ENCODE data around the gene SUCLG2.

The SUCLG2 gene

DNA sequence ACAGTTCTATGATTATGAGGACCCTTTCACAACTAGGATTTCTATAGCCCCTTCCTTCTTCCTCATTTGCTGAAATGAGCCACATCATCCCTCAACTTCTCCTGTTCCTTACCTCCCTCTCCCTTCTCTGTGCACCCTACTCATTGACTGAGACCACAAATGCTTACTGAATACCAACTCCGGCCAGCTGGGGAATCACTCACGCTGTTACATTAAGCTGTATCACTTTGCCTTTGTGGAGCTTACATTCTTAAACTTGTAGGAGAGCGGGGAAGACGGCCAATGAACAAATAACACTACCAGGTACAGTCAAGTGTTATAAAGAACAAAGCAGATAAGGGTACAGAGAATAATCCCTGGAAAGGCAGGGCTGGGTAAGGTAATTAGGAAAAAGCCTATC, 5.7 kb downstream of the SUCLG2 start:
- H3K36me3 ChIP-seq (ENCODE audit: insufficient read depth, low read length), result no peaks in the 10 kb centered on the region
- no peaks in the 10 kb centered on the region for H3K27me3 ChIP-seq (ENCODE audit: control insufficient read depth, insufficient read depth, low read length)
- no peaks in the 10 kb centered on the region for H3K9me3 ChIP-seq (replicated peaks; ENCODE audit: low read length)
- H3K9ac ChIP-seq (ENCODE audit: low read depth, low read length), result peak overlapping the region; percentile 72
- H3K4me2 ChIP-seq (ENCODE audit: low read length), result no peak overlapping the region
- H3K4me3 ChIP-seq (ENCODE audit: low read length), result no peak overlapping the region
- peaks cover 63% of the 10 kb centered on the region for H3K4me1 ChIP-seq (ENCODE audit: control insufficient read depth, insufficient read depth, low read length)

GRCh38 chr3:67648229-67648628, 6.2 kb downstream of the SUCLG2 start:
- Histone ChIP-seq H3K9me3 (replicated peaks; ENCODE audit: low read length) (no peaks in the 10 kb centered on the region), H3K4me1 (ENCODE audit: control insufficient read depth, insufficient read depth, low read length) (peaks cover 58% of the 10 kb centered on the region), H3K36me3 (ENCODE audit: insufficient read depth, low read length) (peaks cover 2% of the 10 kb centered on the region), H3K4me3 (ENCODE audit: low read length) (peak overlapping the region; percentile 8), H3K9ac (ENCODE audit: low read depth, low read length) (peak overlapping the region; percentile 72), H3K27me3 (ENCODE audit: control insufficient read depth, insufficient read depth, low read length) (no peaks in the 10 kb centered on the region), H3K4me2 (ENCODE audit: low read length) (peak overlapping the region; percentile 56)

DNA sequence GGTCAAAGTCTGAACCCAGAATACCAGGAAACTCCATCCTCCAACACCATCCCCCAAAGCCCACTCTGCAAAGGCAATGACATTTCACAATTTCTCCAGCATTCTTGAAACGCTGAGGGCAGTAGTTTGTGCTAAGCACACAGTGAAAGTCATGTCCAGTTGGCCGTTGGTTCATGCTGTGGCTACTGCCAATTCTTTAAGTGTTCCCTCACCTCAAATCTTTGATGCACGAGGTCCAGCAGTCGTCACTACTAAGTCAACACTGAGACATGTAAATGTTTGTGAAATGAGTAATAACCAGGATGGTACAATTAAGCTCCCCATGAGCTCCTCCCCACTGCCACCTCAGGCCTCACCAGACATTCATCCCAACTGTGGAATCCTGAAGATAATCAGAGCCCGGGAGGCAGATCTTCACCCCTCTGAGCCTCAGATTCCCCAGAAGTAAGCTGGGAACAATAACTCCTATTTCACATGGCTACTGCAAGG, 7.0 kb downstream of the SUCLG2 start:
- Histone ChIP-seq H3K4me1 (ENCODE audit: control insufficient read depth, insufficient read depth, low read length) (peaks cover 53% of the 10 kb centered on the region), H3K4me2 (ENCODE audit: low read length) (peak overlapping the region; percentile 56), H3K4me3 (ENCODE audit: low read length) (peak overlapping the region; percentile 8), H3K9ac (ENCODE audit: low read depth, low read length) (peak overlapping the region; percentile 73), H3K36me3 (ENCODE audit: insufficient read depth, low read length) (peaks cover 8% of the 10 kb centered on the region), H3K27me3 (ENCODE audit: control insufficient read depth, insufficient read depth, low read length) (no peaks in the 10 kb centered on the region), H3K9me3 (replicated peaks; ENCODE audit: low read length) (no peaks in the 10 kb centered on the region)

DNA sequence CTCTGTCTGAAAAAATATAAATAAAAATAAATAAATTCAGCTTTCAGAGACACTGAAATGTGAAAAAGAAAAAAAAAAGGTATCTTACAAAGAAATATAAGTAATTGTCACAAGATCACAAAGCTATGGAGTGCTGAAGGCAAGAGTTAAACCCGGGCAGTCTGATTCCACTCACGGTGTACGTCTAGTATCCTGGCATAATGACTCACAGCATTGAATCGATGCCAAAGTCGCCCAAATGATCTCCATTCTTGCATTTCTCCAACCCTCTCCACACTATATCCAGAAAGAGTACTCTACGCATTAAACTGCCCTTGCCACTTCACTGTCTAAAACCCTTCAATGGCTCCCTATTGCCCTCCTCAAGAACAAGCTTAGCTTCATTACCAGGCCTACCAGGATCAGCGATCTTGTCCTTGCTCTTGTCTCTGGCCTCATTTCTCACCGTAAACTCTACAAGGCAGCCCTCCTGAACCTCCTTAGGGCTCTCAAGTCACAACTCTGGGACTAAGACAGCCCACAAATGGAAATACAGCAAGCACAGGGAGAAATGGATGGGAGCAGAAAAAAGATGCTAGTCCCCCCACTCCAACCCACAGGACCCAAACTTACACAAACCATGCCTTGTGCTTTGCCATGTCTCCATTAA, 7.7 kb downstream of the SUCLG2 start:
- H3K4me2 ChIP-seq (ENCODE audit: low read length), result peak overlapping the region; percentile 30
- H3K4me3 ChIP-seq (ENCODE audit: low read length), result peak overlapping the region; percentile 12
- H3K4me1 ChIP-seq (ENCODE audit: control insufficient read depth, insufficient read depth, low read length), result peaks cover 53% of the 10 kb centered on the region
- H3K9me3 ChIP-seq (replicated peaks; ENCODE audit: low read length), result no peaks in the 10 kb centered on the region
- H3K36me3 ChIP-seq (ENCODE audit: insufficient read depth, low read length), result peaks cover 9% of the 10 kb centered on the region
- peak overlapping the region; percentile 73 for H3K9ac ChIP-seq (ENCODE audit: low read depth, low read length)
- H3K27me3 ChIP-seq (ENCODE audit: control insufficient read depth, insufficient read depth, low read length), result no peaks in the 10 kb centered on the region

DNA sequence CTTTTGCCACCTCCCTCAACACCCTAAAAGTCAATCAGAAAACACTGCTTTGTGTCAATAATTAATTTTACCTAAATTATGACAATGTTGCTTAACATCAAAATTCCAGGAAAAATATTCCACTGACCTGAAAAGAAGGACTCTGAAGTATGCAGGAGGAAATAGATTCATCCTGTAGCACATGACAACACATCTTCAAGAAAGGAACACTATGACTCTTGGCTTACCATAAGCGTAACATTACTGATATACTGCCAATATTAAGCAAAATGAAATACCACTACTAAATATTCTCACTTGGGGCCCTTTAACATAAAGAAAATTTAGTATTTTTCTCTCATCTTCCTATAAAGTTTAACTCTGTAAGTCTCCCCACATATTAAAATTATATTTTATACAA, 9.6 kb downstream of the SUCLG2 start:
- H3K36me3 ChIP-seq (ENCODE audit: insufficient read depth, low read length), result peaks cover 9% of the 10 kb centered on the region
- no peak overlapping the region for H3K9ac ChIP-seq (ENCODE audit: low read depth, low read length)
- no peak overlapping the region for H3K4me2 ChIP-seq (ENCODE audit: low read length)
- H3K27me3 ChIP-seq (ENCODE audit: control insufficient read depth, insufficient read depth, low read length), result no peaks in the 10 kb centered on the region
- H3K9me3 ChIP-seq (replicated peaks; ENCODE audit: low read length), result no peaks in the 10 kb centered on the region
- no peak overlapping the region for H3K4me3 ChIP-seq (ENCODE audit: low read length)
- peaks cover 55% of the 10 kb centered on the region for H3K4me1 ChIP-seq (ENCODE audit: control insufficient read depth, insufficient read depth, low read length)

GRCh38 chr3:67642734-67643133, 11.7 kb downstream of the SUCLG2 start:
- Histone ChIP-seq H3K36me3 (ENCODE audit: insufficient read depth, low read length) (peaks cover 15% of the 10 kb centered on the region), H3K27me3 (ENCODE audit: control insufficient read depth, insufficient read depth, low read length) (no peaks in the 10 kb centered on the region), H3K9me3 (replicated peaks; ENCODE audit: low read length) (no peaks in the 10 kb centered on the region), H3K9ac (ENCODE audit: low read depth, low read length) (no peak overlapping the region), H3K4me2 (ENCODE audit: low read length) (no peak overlapping the region), H3K4me3 (ENCODE audit: low read length) (no peak overlapping the region), H3K4me1 (ENCODE audit: control insufficient read depth, insufficient read depth, low read length) (peaks cover 34% of the 10 kb centered on the region)

- Histone ChIP-seq H3K27me3 (ENCODE audit: control insufficient read depth, insufficient read depth, low read length) (no peaks in the 10 kb centered on the region), H3K4me1 (ENCODE audit: control insufficient read depth, insufficient read depth, low read length) (peaks cover 30% of the 10 kb centered on the region), H3K4me3 (ENCODE audit: low read length) (no peak overlapping the region), H3K4me2 (ENCODE audit: low read length) (no peak overlapping the region), H3K9ac (ENCODE audit: low read depth, low read length) (no peak overlapping the region), H3K36me3 (ENCODE audit: insufficient read depth, low read length) (peaks cover 20% of the 10 kb centered on the region), H3K9me3 (replicated peaks; ENCODE audit: low read length) (no peaks in the 10 kb centered on the region)
Measured at GRCh38 chr3:67642190-67642589, 12.2 kb downstream of the SUCLG2 start.

DNA sequence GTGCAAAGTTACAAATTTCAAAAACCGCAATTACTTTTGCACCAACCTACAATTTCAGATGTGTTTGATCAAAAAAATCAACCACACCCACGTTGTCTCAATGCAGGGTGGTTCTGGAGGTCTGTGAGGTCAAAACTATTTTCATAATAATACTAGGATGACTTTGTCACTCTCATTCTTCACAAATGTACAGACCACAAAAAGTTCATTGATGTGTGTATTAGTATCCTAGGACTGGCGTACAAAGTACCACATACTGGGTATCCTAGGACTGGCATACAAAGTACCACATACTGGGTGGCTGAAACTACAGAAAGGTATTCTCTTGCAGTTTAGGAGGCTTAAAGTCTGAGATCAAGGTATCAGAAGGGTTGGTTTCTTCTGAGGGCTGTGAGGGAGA, 13.0 kb downstream of the SUCLG2 start:
- H3K4me3 ChIP-seq (ENCODE audit: low read length), result no peak overlapping the region
- no peak overlapping the region for H3K9ac ChIP-seq (ENCODE audit: low read depth, low read length)
- no peak overlapping the region for H3K4me2 ChIP-seq (ENCODE audit: low read length)
- peaks cover 25% of the 10 kb centered on the region for H3K36me3 ChIP-seq (ENCODE audit: insufficient read depth, low read length)
- no peaks in the 10 kb centered on the region for H3K27me3 ChIP-seq (ENCODE audit: control insufficient read depth, insufficient read depth, low read length)
- peaks cover 27% of the 10 kb centered on the region for H3K4me1 ChIP-seq (ENCODE audit: control insufficient read depth, insufficient read depth, low read length)
- no peaks in the 10 kb centered on the region for H3K9me3 ChIP-seq (replicated peaks; ENCODE audit: low read length)

GRCh38 chr3:67640023-67640660, 14.3 kb downstream of the SUCLG2 start:
- Histone ChIP-seq H3K27me3 (ENCODE audit: control insufficient read depth, insufficient read depth, low read length) (no peaks in the 10 kb centered on the region), H3K9ac (ENCODE audit: low read depth, low read length) (no peak overlapping the region), H3K9me3 (replicated peaks; ENCODE audit: low read length) (no peaks in the 10 kb centered on the region), H3K36me3 (ENCODE audit: insufficient read depth, low read length) (peaks cover 25% of the 10 kb centered on the region), H3K4me3 (ENCODE audit: low read length) (no peak overlapping the region), H3K4me2 (ENCODE audit: low read length) (peak overlapping the region; percentile 39), H3K4me1 (ENCODE audit: control insufficient read depth, insufficient read depth, low read length) (peaks cover 30% of the 10 kb centered on the region)

DNA sequence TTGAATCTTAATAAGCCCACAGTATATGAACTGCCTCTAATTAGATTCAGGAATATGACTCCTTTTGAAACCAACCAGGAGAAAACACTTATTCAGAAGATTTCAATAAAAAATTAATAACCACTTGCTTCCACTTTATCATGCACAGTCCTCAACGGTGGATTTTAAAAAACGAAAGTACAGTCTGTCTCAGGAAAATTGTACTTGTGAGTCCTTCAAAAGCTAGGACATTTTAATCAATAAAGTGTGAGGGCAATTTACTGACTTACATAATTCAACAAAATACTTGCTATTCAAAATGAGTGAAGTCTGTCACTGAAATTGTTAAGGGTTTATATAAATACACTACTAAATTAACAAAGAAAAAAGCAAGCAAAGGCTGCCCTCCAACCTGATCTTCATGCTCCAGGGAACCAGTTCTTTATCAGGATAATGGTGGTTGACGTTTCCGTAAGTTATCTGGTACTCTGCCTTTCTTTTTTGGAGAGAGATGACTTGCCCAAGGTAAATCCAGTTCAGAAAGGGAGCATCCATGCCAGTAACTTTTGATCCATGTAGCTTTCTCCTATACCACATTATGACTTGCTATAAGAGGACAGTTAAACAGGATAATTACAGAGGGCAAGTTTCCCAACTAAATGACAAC, 17.0 kb downstream of the SUCLG2 start:
- Histone ChIP-seq H3K9ac (ENCODE audit: low read depth, low read length) (no peak overlapping the region), H3K9me3 (replicated peaks; ENCODE audit: low read length) (no peaks in the 10 kb centered on the region), H3K4me2 (ENCODE audit: low read length) (no peak overlapping the region)

GRCh38 chr3:67635806-67636205, 18.6 kb downstream of the SUCLG2 start:
- Histone ChIP-seq H3K4me1 (ENCODE audit: control insufficient read depth, insufficient read depth, low read length) (peaks cover 35% of the 10 kb centered on the region), H3K4me3 (ENCODE audit: low read length) (no peak overlapping the region), H3K27me3 (ENCODE audit: control insufficient read depth, insufficient read depth, low read length) (no peaks in the 10 kb centered on the region), H3K9me3 (replicated peaks; ENCODE audit: low read length) (no peaks in the 10 kb centered on the region), H3K9ac (ENCODE audit: low read depth, low read length) (peak overlapping the region; percentile 47), H3K36me3 (ENCODE audit: insufficient read depth, low read length) (peaks cover 16% of the 10 kb centered on the region), H3K4me2 (ENCODE audit: low read length) (peak overlapping the region; percentile 57)

More for the DNA sequence above, 17.0 kb downstream of the SUCLG2 start:
- Histone ChIP-seq H3K27me3 (ENCODE audit: control insufficient read depth, insufficient read depth, low read length) (no peaks in the 10 kb centered on the region), H3K4me3 (ENCODE audit: low read length) (no peak overlapping the region), H3K4me1 (ENCODE audit: control insufficient read depth, insufficient read depth, low read length) (peaks cover 38% of the 10 kb centered on the region), H3K36me3 (ENCODE audit: insufficient read depth, low read length) (peaks cover 16% of the 10 kb centered on the region)

All from skeletal muscle satellite cell (primary cell).